ENCODE data around the gene HS6ST3.

GRCh38 chr13:96546463-96546862, 456.6 kb downstream of the HS6ST3 start:
- TF ChIP-seq POLR2A (IDR thresholded peaks at IDR 0.05; ENCODE audit: low read length) (no peak), GATA1 (IDR thresholded peaks at IDR 0.05; ENCODE audit: low read depth, low read length) (no peak)
